ENCODE results near the gene TNFAIP8L1.

DNA sequence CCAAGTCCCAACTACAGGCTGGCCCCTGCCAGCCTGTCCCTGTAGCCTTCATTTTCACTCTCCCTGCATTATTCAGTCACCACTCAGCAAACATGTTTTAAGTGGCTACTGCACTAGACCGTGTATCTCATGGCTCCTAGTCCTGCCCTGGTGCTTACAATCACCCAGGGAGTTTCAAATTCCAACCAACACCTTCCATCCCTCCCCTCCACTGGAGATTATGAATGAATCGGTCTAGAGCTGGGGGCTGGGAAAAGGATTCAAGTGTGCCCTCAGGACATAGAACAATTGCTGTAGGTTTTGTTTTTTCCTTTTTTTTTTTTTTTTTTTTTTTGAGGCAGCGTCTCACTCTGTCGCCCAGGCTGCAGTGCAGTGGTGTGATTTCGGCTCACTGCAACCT is 15.0 kb upstream of the TNFAIP8L1 start:
- no peak for TF ChIP-seq EZH2 (IDR thresholded peaks at IDR 0.05; ENCODE audit: borderline replicate concordance, low read depth, low read length, severe bottlenecking)
- TF ChIP-seq, protein P1, sequence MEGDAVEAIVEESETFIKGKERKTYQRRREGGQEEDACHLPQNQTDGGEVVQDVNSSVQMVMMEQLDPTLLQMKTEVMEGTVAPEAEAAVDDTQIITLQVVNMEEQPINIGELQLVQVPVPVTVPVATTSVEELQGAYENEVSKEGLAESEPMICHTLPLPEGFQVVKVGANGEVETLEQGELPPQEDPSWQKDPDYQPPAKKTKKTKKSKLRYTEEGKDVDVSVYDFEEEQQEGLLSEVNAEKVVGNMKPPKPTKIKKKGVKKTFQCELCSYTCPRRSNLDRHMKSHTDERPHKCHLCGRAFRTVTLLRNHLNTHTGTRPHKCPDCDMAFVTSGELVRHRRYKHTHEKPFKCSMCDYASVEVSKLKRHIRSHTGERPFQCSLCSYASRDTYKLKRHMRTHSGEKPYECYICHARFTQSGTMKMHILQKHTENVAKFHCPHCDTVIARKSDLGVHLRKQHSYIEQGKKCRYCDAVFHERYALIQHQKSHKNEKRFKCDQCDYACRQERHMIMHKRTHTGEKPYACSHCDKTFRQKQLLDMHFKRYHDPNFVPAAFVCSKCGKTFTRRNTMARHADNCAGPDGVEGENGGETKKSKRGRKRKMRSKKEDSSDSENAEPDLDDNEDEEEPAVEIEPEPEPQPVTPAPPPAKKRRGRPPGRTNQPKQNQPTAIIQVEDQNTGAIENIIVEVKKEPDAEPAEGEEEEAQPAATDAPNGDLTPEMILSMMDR (IDR thresholded peaks at IDR 0.05; ENCODE audit: borderline replicate concordance, extremely low read depth, low read length, poor library complexity, severe bottlenecking): no peak
